Right ventricle myocardium inferior (tissue), 1 donor: ENCODE data around the gene MCTP2. TPM values are rescaled to one million over a fixed set of nuclear protein-coding genes. Genes with fewer than 3 reads are reported as not detected.
"Not testable (repeated sequence)": the region's sequence is repeated elsewhere in the genome, so short reads cannot be mapped to it uniquely, and the experiment has no call there.

Experiments used
- ATAC-seq: fragments of 200-7000 bp; cut with Tn5 transposase; one replicate; pipeline ENCODE4 v1.9.1; 2020; ENCODE audit warnings: mild to moderate bottlenecking, moderate library complexity
- DNase-seq: peaks from one replicate; pipeline ENCODE4 v3.0.0; 2021; ENCODE audit errors: missing footprints
- intact Hi-C: fragments of 100-400 bp; cut with DNase I; formaldehyde crosslinking; loops from one replicate; pipeline ENCODE4 v1.11.0; 2022
- total RNA-seq: library from RNA; stranded (reverse); fragmentation: NEBNext Ultra II Directional; extraction: Animal tissue kit (Norgen Biotek cat#: 25700); gene quantifications from one replicate; pipeline ENCODE4 v1.2.1, GENCODE V29; 2021
- donor health status: DM: no; HTN: yes; CAD: no; lungs with severe emphysema.

The MCTP2 gene
- total RNA-seq, 1 donor from 2014 or later = 1.2 TPM

DNA sequence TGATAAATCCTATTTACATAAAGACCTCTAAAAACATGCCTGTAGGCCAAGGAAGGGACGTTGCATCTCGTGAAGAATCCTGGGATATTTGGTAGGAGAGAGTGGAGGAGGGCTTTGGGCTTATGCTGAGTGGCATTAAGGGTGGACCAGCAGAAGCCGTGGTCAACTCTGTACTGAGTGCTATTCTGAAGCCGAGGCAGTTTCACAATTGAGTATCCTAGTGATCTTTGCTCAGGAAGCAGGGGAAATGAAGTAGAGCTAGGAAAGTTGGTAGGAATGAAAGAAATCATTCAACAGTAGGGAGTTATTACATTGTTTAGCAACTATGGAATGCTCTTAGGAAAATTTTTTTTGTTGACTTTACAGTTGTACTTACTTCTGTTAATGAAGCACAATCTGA, 24.2 kb downstream of the MCTP2 start:
- DNase-seq (no peak), ATAC-seq (no peak)
- intact Hi-C loops = no loop called here

DNA sequence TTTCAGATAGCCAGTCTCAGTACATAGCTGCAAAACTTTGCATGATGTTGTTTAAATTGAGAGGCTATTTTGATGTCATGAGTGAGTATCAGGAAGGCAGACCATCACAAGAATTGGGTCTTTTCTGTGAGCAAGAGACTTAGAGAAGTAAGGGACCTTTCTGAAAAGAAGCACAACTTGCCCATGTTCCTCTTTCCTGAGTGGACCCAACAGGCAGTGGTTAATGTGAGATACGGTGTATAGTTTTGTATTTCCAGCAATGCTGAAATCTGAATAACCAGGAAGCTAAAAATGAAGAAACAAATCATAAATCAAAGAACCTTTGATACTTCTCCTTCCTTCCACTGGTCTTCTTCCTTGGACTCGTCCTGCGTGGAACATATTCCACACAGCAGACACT, 25.1 kb downstream of the MCTP2 start:
- intact Hi-C loops = no loop called here
- ATAC-seq (no peak), DNase-seq (no peak)

DNA sequence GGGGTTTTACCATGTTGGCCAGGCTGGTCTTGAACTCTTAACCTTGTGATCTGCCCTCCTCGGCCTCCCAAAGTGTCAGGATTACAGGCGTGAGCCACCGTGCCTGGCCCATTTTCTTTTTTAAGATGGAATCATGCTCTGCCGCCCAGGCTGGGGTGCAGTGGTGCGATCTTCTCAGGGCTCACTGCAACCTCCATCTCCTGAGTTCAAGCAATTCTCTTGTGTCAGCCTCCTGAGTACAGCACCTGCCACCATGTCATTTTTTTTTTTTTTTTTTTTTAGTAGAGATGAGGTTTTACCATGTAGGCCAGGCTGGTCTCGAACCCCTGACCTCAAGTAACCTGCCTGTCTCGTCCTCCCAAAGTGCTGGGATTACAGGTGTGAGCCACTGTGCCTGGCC, 26.4 kb downstream of the MCTP2 start:
- intact Hi-C loops, ATAC-seq, DNase-seq: not testable (repeated sequence)

DNA sequence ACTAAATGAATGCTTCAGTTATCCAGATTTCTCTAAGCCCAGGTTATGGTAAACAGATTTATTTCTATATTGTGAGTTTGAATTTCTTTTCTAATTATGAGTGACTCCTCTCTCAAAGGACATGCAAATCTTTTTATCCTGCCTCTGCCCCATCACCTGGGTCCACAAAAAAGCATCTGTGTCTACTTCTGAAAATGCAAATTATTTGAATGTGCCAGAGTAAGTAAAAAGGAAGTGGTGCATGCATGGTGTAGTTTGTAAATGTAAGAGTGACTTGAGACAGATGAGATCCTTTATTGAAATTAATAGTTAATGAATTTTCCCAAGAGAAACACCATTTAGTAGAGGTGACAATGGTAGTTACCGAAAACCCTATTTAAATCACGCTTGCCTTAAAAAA, 26.9 kb downstream of the MCTP2 start:
- ATAC-seq = no peak
- no peak for DNase-seq
- intact Hi-C loops = no loop called here

DNA sequence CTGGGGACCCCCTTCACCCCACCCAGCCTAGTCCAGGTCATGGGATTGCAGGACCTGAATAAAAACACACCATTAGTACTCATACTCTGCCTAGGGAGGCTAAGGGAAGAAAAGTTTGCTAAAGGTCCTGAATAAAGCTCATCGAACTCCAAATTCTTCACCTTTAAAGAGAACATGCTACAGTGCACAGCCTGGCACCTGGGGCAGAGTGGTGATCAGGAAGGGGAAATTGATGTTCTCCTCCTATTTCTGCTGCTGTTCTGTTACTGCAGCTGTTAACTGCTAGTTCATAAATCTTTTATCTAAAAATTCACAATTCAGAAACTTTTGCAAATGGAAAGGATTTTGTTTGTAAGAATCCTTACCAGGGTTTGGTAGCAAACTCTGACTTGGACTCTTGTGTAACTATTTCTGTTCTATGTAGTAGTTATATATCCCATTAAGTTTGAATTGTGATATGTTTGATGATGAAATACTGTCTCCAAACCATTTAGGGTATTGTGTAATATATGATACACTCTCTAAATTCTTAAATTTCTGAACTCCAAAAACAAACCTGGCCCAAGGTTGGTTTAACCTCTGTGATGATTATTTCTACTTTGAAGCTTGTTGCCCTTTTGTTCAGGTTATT, 27.9 kb downstream of the MCTP2 start:
- intact Hi-C loops = no loop called here
- ATAC-seq = no peak
- no peak for DNase-seq

DNA sequence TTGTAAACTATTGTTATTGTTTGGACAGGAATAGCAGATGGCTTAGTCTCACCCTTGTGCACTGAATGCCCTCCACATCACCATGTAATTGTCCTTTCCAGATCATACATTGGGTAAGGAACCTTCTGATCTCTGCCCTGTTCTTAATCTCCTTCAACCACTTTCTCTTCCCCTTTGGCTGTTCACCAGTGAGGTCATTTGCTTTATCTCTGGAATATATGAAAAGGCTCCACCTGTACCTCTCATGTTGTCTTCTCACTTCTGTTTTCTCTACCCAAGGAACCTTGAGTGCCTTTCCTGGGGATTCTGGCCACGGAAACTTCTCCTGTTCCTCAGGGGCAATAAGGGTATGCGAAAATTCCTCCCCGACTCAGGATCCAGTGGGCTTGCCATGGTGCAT, 28.5 kb downstream of the MCTP2 start:
- ATAC-seq (no peak), DNase-seq (no peak)
- intact Hi-C loops = no loop called here

DNA sequence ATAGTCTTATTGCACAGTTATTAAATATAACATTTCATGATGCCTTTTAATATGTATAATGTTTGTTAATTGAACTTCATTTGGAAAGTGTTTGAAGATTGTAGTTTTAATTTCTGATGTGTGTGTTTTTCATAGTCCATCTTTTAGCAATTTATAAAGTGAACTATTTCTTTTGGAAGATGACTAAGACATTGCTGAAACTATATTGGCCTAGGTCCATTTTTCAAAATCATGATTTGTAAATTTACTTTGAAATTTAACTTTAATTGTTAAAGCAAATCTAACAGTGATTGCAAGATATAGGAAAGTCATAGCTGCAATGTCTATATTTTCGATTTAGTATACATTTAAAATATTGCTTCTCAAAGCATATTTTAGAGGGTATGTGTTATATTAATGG, 30.8 kb downstream of the MCTP2 start:
- DNase-seq (no peak), ATAC-seq (no peak)
- intact Hi-C loops = no loop called here

DNA sequence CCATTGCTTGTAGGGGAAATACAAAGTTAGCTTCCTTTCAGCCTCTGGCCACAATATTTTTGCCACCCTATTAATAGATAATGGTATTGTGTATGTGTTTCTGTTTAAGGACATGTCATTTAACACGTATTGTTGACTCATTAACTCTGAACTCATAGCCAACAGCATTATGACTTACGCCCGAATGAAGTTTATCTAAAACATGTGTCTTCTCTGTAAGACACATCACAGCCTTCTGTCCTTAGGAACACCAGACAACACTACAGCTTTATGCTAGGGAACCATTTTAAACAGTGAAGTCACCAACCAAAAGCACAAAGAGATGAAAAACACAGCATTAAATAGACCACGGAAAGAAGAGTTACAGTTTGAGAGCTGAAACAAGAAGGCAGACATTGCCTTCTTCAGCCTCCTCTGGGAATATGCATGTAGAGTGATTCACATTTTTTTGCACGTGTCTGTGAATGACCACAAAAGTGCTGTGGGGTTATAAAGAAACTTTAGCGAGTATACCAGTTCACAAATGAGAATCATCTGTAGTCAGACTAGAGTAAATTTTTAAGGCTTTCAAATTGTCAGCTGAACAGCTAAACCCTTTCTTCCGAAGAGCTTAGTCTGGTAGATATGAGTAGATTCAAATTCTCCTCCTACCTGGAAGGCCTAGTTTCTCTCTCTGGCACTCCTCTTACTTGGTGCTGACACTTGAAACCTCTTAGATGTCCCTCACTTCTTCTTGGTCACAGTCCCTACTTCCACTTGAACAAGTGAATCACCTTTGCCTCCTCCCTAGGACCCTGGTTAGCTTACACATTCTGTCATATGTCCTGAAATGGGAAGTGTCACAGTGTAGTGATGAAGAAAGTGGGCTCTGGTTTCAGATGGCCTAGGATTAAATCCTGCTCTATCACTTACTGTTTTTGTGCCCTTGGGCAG, 32.2 kb downstream of the MCTP2 start:
- ATAC-seq (no peak), DNase-seq (no peak)
- intact Hi-C loops = no loop called here

DNA sequence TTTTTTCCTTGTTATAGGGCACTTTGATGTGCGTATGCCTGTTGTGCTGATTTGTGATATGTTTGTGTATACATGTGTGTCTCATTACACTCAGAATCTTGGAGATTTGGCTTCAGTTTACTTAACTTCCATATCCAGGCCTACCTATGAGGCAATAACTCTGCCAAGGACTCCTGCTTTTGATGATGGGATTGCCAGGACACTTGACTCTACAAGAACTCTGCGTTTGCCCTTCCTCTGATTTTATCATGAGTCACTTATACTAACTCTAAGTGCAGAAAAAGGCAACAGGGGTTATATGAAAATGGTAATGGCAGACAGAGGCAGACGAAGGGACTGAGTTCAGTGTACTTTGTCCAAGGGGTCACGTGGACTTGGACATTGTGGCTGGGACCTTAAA, 33.6 kb downstream of the MCTP2 start:
- DNase-seq = no peak
- intact Hi-C loops = no loop called here
- no peak for ATAC-seq

DNA sequence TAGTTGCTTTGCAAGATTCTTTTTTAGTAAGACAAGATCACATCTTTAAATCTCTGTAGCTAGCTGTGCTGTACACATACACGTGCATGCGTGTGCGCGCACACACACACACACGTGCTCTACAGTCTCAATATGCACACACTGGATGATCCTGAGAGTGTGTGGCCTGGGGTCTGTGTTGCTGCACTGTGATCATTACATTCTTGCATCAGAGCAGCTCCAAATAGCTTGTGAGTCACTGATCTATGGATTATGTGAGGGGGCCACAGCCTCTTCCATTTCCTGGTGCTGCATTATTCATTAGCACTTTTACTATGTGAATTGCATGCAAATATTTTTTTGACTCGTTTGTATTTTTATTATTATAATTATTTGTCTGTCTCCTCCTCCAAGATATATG, 34.6 kb downstream of the MCTP2 start:
- no peak for ATAC-seq
- intact Hi-C loops = no loop called here

DNA sequence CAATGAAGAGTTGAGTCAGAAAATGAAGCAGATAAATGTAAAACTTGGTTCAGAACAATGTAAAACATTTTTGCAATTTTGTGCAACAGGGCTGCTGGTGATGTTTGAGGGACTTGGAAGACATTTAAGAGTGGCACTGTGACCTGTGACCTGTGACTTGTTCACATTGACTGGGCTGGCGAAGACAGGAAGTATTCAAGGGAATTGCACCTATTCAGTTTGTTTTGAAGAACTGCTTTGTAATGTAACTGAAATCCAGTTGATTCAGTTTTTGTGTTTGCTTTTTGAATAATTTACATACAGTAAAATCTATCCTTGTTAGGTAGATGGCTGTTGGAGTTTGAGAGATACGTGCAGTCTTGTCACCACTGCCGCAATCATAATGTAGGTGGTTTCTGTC, 35.4 kb downstream of the MCTP2 start:
- intact Hi-C loops = no loop called here
- ATAC-seq (no peak), DNase-seq (no peak)

More for the DNA sequence above, 34.6 kb downstream of the MCTP2 start:
- DNase-seq = peak; percentile 4

DNA sequence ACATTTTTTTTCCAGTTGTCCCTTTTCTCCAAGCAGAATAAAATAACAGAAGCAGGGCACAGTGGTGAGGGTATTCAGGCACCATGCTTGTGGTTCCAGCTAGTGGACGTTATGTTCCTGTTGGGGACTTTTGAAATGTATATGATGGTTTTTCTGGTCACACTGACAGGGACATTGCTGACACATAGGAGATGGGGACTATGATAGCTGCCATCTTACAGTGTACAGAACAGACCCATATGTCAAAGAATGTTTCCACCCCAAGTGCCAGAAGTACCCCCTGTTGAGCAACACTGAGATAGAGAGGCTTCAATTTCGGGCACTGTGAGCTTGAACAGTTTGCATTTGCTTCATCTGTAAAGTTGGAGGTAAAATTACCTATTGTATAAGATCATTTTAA, 38.6 kb downstream of the MCTP2 start:
- no peak for ATAC-seq
- intact Hi-C loops = no loop called here
- no peak for DNase-seq

DNA sequence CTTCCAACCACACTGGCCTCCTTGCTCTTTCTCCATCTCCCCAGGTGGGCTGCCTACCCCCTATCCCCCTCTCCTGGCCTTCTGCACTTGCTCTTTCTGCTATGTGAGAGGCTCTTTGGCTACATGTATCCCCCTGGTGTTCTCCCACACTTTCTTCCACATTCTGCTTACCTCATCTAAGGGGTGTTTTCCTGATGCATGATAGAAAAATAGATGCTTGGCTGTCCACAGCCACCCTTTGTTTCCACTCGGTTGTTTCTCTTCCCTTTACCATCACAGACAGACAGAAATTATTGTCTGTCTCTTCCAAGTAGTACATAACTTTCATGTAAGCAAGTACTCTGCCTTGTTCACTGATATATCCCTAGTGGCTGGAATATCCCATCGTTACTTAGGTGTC, 39.2 kb downstream of the MCTP2 start:
- DNase-seq (no peak), ATAC-seq (no peak)
- intact Hi-C loops = no loop called here

DNA sequence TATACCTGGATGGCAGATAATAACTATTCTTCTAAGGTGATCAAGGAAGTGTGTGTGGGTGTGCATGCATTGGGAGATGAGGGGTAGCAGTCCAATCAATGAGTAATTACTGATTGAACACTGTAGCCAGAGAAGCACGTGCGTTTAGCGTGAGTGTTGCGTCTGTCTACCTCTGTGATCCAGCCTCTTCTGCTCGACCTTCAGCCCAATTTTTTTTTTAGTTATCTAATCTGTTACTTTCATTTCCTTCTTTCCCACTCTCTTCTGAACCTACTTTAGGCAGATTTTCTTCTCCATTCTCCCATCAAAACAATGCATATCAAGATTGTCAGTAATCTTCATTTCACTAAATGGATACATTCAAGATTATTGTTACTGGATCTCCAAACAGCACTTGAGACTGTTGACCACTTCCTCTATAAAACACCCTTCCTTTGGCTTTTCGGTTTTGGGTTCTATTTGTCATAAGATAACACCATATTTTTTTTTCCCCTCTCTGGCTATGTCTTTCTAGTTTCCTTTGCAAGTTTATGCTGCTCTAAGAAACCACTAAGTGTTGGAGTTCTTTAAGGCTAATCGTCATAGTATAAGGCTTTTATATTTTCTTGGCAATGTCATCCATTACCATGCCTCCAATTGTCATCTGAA, 41.0 kb downstream of the MCTP2 start:
- intact Hi-C loops = no loop called here
- DNase-seq = no peak
- ATAC-seq = no peak

DNA sequence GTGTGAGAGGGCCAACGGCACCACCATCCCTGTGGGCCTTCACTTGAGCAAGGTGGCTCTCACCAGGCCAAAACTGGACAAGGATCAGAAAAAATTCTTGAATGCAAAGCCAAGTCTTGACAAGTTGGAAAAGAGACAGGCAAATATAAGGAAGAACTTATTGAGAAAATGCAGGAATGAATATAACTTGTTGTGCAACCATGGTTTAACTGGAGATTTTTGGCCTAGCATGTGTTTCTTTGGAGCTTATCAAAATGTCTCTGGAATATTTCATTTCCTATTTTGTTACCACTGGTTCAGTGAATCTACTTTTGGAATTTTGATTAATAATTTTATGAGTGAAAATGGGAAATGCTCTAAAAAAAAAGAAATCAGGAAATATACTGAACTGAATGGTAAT, 42.5 kb downstream of the MCTP2 start:
- ATAC-seq (no peak), DNase-seq (no peak)
- intact Hi-C loops = no loop called here

DNA sequence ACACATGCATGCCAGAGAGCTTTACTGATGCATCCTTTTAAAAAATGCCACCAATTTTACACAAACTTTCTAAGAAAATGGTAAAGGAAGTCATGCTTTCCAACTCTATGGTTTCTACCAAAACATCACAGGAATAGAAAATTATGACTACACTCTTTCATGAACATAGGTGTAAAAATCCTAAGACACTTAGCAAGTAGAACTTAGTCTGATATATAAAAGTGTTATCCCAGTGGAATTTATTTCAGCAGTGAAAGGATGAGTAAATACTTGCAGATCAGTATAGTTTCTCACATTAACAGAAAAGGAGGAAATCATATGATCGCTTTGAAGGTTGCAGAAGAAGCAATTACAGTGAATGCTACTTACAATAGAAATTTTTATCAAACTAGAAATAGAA, 43.4 kb downstream of the MCTP2 start:
- DNase-seq = no peak
- intact Hi-C loops = no loop called here
- ATAC-seq = no peak

DNA sequence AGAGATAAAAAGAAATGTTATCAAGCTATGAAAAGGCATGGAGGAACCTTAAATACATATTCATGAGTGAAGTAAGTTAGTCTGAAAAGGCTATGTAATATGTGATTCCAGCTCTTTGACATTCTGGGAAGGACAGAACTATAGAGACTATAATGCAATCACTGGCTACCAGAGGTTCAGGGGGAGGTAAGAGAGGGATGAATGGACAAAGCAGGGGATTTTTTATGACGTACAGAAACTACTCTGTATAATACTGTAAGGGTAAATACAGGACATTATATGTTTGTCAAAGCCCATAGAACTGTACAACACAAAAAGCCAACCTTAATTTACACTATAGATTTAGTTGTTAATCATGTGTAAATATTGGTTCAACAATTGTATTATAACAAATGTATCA, 46.1 kb downstream of the MCTP2 start:
- ATAC-seq = no peak
- DNase-seq = no peak
- intact Hi-C loops = no loop called here

DNA sequence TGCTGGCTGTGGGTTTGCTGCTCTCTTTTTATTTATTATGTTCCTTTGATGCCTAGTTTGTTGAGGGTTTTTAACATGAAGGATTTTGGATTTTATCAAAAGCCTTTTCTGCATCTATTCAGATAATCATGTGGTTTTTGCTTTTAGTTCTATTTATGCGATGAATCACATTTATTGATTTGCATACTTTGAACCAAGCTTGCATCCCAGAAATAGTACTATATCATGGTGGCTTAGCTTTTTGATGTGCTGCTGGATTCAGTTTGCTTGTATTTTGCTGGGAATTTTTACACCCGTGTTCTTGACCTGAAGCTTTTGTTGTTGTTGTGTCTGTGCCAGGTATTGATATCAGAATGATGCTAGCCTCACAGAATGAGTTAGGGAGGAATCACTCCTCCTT, 48.4 kb downstream of the MCTP2 start:
- DNase-seq (no peak), ATAC-seq (no peak)
- intact Hi-C loops = no loop called here

DNA sequence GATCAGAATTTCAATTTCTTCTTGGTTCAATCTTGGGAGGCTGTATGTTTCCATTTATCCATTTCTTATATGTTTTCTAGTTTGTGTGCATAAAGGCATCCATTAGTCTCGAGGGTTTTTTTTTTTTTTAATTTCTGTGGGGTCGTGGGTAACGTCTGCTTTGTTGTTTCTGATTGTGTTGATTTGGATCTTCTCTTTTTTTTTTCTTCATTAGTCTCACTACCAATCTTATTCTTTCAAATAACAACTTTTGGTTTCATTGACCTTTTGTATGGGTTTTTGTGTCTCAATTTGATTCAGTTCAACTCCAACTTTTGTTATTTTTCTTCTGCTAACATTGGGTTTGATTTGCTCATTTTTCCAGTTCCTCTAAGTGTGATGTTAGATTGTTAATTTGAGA, 48.9 kb downstream of the MCTP2 start:
- ATAC-seq (no peak), DNase-seq (no peak)
- intact Hi-C loops = no loop called here
